Omental fat pad (tissue), 4 donors: ENCODE data around the gene NOP16. TPM values are rescaled to one million over a fixed set of nuclear protein-coding genes. Genes with fewer than 3 reads are reported as not detected.

Experiments
- ATAC-seq: fragments of 150-250 bp; one replicate; pipeline ENCODE4 v1.9.1; 2016; ENCODE audit warnings: mild to moderate bottlenecking, moderate library complexity; ENCODE audit not compliant: low FRiP score
- DNase-seq: peaks from one replicate; pipeline ENCODE4 v3.0.0-alpha.2; 2019; ENCODE audit warnings: low spot score
- total RNA-seq, 4 donors: library from RNA; depleted of rRNA; stranded (reverse); fragments of >200 nt; gene quantifications; one replicate each; pipeline ENCODE4 v1.1.0, GENCODE V29; 2016
- TF ChIP-seq, protein P1 (sequence below), 3 donors: fragments of 450-650 bp; IDR thresholded peaks; one replicate each; pipeline ENCODE4 v1.5.1; 2016 to 2017; ENCODE audit warnings: antibody characterized with exemption in 3 of 3, mild to moderate bottlenecking in 3 of 3, moderate library complexity in 2 of 3

Gene NOP16
- total RNA-seq, 4 donors from 2014 or later = 6.1 to 84.7 (median 24.3) TPM

DNA sequence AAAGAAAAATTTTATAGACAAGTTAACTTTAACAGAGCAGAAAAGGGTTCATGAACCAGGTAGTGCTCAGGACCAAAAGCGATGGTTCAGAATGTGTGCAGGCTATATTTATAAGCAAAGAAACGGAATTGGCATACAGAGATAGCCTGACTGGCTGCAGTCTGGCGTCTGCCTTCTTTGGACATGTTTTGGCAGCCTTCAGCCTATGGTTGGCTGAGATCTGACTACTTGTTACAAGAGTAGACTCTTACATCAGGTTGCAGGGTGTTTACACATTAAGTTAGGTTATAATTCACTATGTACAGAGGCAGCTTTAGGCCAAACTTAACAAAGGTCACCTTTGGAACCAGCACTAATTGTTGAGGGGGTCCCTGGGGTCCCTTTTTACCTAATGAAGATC, 7.0 kb downstream of the NOP16 start:
- DNase-seq (no peak), ATAC-seq (no peak)
- TF ChIP-seq, protein P1, sequence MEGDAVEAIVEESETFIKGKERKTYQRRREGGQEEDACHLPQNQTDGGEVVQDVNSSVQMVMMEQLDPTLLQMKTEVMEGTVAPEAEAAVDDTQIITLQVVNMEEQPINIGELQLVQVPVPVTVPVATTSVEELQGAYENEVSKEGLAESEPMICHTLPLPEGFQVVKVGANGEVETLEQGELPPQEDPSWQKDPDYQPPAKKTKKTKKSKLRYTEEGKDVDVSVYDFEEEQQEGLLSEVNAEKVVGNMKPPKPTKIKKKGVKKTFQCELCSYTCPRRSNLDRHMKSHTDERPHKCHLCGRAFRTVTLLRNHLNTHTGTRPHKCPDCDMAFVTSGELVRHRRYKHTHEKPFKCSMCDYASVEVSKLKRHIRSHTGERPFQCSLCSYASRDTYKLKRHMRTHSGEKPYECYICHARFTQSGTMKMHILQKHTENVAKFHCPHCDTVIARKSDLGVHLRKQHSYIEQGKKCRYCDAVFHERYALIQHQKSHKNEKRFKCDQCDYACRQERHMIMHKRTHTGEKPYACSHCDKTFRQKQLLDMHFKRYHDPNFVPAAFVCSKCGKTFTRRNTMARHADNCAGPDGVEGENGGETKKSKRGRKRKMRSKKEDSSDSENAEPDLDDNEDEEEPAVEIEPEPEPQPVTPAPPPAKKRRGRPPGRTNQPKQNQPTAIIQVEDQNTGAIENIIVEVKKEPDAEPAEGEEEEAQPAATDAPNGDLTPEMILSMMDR (IDR thresholded peaks at IDR 0.05) = no peak

DNA sequence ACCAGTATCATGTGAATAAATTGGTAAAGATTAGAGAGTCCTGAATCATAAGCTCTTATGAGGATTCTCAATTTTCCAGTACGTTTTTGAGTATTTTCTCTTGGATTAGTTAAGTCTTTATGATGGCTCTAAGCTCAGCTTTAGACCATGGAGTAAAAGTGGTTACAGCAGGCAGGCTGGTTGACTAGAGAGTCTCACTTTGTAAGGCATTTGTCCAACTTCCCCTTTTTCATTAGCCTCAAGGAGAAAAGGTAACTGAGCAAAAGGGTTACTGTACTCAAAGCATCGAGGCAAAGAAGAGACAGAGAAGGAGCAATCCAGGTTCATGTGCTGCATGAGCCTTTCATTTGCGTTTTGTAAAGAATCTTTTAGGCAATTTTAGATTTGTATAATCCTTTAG, 8.5 kb downstream of the NOP16 start:
- DNase-seq = no peak
- ATAC-seq = no peak
- TF ChIP-seq, protein P1 (IDR thresholded peaks at IDR 0.05) = no peak

DNA sequence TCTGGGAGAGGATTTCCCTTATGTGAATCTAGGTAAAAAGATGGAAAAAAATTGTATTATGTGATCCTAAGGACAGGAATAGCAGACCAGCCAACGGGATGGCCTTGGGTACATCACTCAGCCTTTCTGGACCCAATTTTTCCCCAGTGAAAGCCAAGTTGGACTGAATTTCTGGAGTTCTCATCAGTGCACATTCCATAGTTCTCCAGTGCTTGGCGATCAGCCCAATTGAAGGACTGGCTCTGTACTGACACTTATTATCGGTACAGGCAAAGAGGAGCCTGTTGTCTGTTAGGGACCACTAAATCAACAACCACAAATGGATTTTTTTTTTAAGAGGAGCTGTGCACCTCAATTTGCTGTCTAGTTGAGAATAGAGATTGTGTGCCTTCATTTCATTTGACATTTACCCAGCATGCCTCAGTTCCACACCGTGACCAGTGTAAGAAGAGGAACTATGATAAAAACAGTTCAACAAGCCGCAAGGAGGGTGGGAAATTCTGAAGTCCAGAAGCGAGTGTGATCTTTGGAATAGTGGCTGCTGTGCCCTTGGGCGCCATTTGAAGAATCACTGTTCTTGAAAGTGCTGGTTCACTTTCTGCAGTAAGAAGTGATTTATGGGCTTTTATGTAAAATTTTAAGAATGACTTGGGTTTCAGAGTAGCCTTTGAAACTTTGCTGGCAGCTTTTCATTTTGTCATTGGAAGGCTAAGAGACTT, 15.1 kb downstream of the NOP16 start:
- ATAC-seq = no peak
- DNase-seq = no peak
- TF ChIP-seq, protein P1 (IDR thresholded peaks at IDR 0.05) = no peak

DNA sequence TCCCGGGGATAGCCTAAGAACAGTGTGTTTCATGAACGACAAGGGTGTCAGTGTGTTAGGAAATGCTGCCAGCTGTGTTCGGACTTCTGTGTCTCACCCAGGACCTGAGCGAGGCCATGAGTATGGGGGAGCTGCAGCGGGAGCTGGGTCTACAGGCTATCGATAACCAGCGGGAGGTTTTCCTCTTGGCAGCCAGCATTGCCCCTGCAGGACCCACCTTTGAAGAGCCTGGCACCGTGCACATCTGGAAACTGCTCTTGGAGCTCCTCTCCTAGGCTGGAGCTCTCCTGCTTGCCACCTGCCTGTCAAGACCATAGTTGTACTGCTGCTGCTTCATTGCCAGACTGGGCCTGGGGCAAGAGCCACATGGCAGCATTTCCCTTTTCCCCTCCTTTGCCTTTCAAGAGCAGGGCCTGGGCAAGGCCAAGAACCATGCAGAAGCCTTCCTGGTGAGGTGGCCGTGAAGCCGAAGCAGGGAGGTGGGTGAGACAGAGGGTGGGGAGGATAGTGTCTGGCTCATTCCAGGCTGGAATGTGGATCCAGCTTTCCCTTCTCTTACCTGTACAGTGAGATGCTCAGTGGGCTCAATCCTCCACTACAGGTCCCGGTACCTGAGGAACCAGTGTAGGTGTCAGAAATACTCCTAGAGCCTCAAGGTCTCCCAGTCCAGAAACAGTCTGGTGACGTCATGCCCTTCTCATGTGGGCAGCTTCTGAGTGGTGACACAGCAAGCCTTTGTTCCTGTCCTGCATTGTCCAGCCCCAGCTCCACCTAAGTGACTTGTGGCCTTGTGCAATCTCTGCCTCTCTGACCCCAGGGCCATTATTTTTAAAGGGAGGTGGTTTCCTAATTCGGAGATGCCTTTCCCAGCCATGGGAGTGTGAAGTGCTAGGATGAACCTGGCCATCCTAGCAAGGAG, 16.5 kb downstream of the NOP16 start:
- no peak for ATAC-seq
- DNase-seq = no peak
- TF ChIP-seq, protein P1 (IDR thresholded peaks at IDR 0.05) = no peak

DNA sequence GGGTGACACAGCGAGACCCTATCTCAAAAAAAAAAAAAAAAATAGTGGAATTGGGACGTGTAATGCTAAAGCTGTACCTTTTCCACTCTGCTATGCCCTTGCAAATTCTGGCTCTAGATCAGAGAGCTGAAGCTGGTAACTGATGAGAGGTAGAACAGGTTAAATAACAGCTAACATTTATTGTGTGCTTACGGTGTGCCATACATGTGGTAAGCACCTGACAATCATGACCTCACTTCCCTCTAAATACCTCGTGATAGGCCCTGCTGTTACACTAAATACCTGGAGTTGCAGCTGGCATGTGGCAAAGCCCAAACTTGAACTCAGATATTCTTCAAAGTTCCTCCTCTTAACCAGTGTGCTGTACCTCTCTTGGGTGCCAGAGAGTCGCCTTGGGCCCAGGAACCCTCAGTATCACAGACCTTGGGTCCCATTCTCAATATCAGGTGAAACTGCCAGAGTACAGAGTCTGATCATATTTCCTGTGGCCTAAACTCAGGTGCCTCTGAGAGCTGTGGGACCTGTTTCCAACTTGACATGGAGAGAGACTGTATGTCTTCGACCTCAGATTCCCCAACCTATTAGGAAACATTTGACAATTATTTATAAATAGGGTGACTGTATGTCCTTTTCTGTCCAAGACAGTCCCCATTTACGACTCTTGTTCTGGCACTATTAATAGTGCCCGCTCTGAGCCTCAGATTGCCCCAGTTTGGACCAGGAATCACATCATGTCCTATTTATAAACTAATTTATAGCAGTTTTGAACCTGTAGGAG, 18.3 kb downstream of the NOP16 start:
- ATAC-seq = no peak
- no peak for DNase-seq
- TF ChIP-seq, protein P1 (IDR thresholded peaks at IDR 0.05) = no peak

DNA sequence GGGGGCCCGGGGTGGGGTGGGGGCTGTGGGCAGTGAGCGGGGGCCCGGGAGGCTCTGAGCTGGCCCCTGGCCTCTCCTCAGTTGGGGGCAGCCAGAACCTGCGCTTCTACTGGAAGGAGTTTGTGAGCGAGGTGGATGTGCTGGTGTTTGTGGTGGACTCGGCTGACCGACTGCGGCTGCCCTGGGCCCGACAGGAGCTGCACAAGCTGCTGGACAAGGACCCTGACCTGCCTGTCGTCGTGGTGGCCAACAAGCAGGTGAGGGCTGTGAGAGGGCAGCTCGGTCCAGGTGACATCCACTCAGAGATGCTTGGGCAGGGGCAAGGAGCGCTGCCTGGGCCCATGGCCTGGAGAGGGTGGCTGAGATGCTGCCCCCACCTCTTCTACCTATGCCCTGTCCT, 19.7 kb downstream of the NOP16 start:
- DNase-seq (no peak), ATAC-seq (no peak)
- TF ChIP-seq, protein P1 (IDR thresholded peaks at IDR 0.05) = no peak
